PC-9 (cell line): ENCODE measurements around the gene PDLIM5. TPM values are rescaled to one million over a fixed set of nuclear protein-coding genes. Genes with fewer than 3 reads are reported as not detected.

ENCODE experiments used
- BruUV-seq: library from RNA; stranded (reverse); fragments of 400-500 nt; replicated peaks from 2 replicates; lab custom pipeline; 2021; lab: Mats Ljungman, UMichigan
- CTCF ChIA-PET: fragments of 300-600 bp; sonication (Branson Sonifier 250); formaldehyde crosslinking; loops from one replicate; lab custom pipeline; 2022; ENCODE audit warnings: antibody characterized with exemption; lab: Charles Lee
- POLR2A ChIA-PET: fragments of 300-600 bp; sonication (Branson Sonifier 250); formaldehyde crosslinking; loops from one replicate; lab custom pipeline; 2022; ENCODE audit warnings: antibody characterized with exemption; ENCODE audit not compliant: unreplicated experiment; lab: Charles Lee
- DNase-seq, 2 experiments: peaks; one replicate each; pipeline versions ENCODE4 v3.0.0 to v3.0.0-alpha.2; 2015 to 2022; ENCODE audit warnings: mixed read lengths in 1 of 2
- H2AFZ ChIP-seq: fragments of 200-600 bp; sonication (generic); 2 replicates; pipeline ENCODE4 v1.8.1; 2017; ENCODE audit warnings: antibody characterized with exemption
- H3F3A ChIP-seq: fragments of 200-600 bp; sonication (generic); 2 replicates; pipeline ENCODE4 v1.8.1; 2017; ENCODE audit warnings: antibody characterized with exemption, mild to moderate bottlenecking, low read depth; ENCODE audit not compliant: insufficient read depth
- H3K27ac ChIP-seq: fragments of 200-600 bp; sonication (generic); 2 replicates; pipeline ENCODE4 v1.6.1; 2016; ENCODE audit warnings: mixed run types
- H3K27me3 ChIP-seq: fragments of 200-600 bp; sonication (generic); 2 replicates; pipeline ENCODE4 v1.6.1; 2016; ENCODE audit warnings: low read depth, mixed run types; ENCODE audit not compliant: insufficient read depth
- H3K36me3 ChIP-seq: fragments of 200-600 bp; sonication (generic); 2 replicates; pipeline ENCODE4 v1.6.1; 2016; ENCODE audit warnings: low read depth, mixed run types
- H3K4me1 ChIP-seq: fragments of 200-600 bp; sonication (generic); replicated peaks from 2 replicates; pipeline ENCODE4 v1.6.1; 2016; ENCODE audit warnings: mixed run types; ENCODE audit not compliant: insufficient read depth
- H3K4me2 ChIP-seq: fragments of 200-600 bp; sonication (generic); 2 replicates; pipeline ENCODE4 v1.6.1; 2017; ENCODE audit warnings: mixed run types
- H3K4me3 ChIP-seq: fragments of 200-600 bp; sonication (generic); 2 replicates; pipeline ENCODE4 v1.6.1; 2016; ENCODE audit warnings: mixed run types
- H3K79me2 ChIP-seq: fragments of 200-600 bp; sonication (generic); 2 replicates; pipeline ENCODE4 v1.6.1; 2017; ENCODE audit warnings: low read depth, mixed run types
- H3K9me2 ChIP-seq: fragments of 200-600 bp; sonication (generic); 2 replicates; pipeline ENCODE4 v1.8.1; 2017; ENCODE audit warnings: mild to moderate bottlenecking; ENCODE audit not compliant: insufficient read depth
- H3K9me3 ChIP-seq: fragments of 200-600 bp; sonication (generic); 2 replicates; pipeline ENCODE4 v1.8.1; 2016; ENCODE audit warnings: low read depth; ENCODE audit not compliant: insufficient read depth
- H4K20me1 ChIP-seq: fragments of 200-600 bp; sonication (generic); 2 replicates; pipeline ENCODE4 v1.8.1; 2017; ENCODE audit not compliant: insufficient read depth
- EZH2 ChIP-seq: fragments of 200-600 bp; sonication (generic); IDR thresholded peaks from 2 replicates; pipeline ENCODE4 v1.8.0; 2017; ENCODE audit warnings: antibody characterized with exemption, low read depth
- intact Hi-C: fragments of 100-400 bp; cut with micrococcal nuclease; formaldehyde crosslinking; loops from one replicate; pipeline ENCODE4 v1.10.0; 2022; ENCODE audit not compliant: unreplicated experiment
- total RNA-seq: library from RNA; stranded (reverse); gene quantifications from 2 replicates; pipeline ENCODE4 v1.2.3, GENCODE V29; 2021
- TF ChIP-seq, protein P1 (sequence below): fragments of 200-600 bp; sonication (generic); conservative IDR thresholded peaks from 2 replicates; pipeline ENCODE4 v1.6.1; 2017; ENCODE audit warnings: mixed run types, antibody characterized with exemption, mild to moderate bottlenecking, moderate library complexity

The PDLIM5 gene
- total RNA-seq, 1 experiment from 2014 or later: 130 TPM

DNA sequence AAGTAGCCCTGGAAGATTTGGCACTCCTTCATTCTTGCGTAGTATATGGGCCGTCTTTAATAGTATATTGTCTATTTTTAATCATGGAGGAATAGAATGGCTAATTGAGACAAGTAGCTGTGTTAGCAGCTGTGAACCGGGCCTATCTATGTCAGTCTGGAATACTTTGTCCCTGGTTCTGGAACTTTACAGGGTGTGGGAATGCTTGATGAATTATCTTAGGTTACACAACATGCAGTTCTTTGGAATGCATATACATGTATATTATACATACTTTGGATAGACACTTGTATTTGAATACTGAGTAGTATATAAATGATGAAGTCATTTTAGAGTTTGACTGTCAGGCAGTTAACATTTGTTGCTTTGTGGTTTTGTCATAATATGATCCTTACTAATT lies 37.4 kb downstream of the PDLIM5 start:
- Histone ChIP-seq H3F3A (peaks cover 5% of the 10 kb centered on the region), H2AFZ (no peak overlapping the region), H4K20me1 (no peaks in the 10 kb centered on the region), H3K9me3 (no peaks in the 10 kb centered on the region), H3K27ac (no peak overlapping the region), H3K4me3 (no peak overlapping the region), H3K4me2 (no peak overlapping the region), H3K36me3 (no peaks in the 10 kb centered on the region; the same call in 1 of the 2 replicates), H3K9me2 (no peaks in the 10 kb centered on the region), H3K79me2 (peaks cover 14% of the 10 kb centered on the region), H3K27me3 (no peaks in the 10 kb centered on the region), H3K4me1 (no peaks in the 10 kb centered on the region)
- no peak for DNase-seq
- TF ChIP-seq EZH2: no peak
- TF ChIP-seq, protein P1, sequence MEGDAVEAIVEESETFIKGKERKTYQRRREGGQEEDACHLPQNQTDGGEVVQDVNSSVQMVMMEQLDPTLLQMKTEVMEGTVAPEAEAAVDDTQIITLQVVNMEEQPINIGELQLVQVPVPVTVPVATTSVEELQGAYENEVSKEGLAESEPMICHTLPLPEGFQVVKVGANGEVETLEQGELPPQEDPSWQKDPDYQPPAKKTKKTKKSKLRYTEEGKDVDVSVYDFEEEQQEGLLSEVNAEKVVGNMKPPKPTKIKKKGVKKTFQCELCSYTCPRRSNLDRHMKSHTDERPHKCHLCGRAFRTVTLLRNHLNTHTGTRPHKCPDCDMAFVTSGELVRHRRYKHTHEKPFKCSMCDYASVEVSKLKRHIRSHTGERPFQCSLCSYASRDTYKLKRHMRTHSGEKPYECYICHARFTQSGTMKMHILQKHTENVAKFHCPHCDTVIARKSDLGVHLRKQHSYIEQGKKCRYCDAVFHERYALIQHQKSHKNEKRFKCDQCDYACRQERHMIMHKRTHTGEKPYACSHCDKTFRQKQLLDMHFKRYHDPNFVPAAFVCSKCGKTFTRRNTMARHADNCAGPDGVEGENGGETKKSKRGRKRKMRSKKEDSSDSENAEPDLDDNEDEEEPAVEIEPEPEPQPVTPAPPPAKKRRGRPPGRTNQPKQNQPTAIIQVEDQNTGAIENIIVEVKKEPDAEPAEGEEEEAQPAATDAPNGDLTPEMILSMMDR: no peak
- POLR2A ChIA-PET: no interaction called here
- intact Hi-C loops: no loop called here
- CTCF ChIA-PET: no interaction called here
- no TSS peak for BruUV-seq

DNA sequence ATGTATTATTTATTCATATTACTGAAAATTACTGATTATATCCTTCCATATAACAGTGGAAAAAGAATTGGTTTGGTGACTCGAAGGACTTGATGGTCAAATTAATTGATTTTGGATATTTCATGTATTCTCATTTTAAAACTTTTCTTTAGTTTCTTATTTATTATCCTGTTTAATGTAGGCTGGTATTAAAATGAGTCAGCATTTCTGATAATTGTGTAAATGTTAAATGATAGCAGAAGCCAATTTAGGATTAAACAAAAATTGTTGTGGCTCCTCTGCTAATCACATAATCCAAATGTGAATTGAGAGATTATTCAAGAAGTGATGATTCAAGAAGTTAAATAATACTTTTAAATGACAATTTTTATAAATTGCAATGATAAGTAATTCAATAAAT lies 38.7 kb downstream of the PDLIM5 start:
- H3K4me1 ChIP-seq: no peaks in the 10 kb centered on the region
- no peaks in the 10 kb centered on the region for H3K36me3 ChIP-seq

DNA sequence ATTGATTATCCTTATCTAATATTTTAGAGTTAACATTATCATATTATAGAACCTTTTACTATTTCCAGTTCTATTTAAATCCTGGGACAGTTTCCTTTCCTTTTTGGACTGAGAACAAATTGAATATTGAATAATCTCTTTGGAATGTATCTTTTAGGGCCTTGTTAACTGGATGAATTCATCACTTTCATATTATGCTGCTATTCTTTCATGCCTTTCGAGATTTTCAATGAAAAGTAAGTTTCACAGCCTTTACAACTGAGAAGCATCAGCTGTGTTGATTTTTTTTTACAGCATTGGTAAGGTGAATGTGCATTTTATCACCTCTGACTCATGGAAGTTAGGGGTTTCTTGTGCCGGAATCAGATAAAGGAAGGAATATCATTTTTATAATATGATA lies 39.6 kb downstream of the PDLIM5 start:
- intact Hi-C loops: no loop called here
- Histone ChIP-seq H3K4me1 (no peaks in the 10 kb centered on the region), H3K9me3 (no peaks in the 10 kb centered on the region), H3K36me3 (no peaks in the 10 kb centered on the region), H3K4me3 (no peak overlapping the region), H3K27me3 (no peaks in the 10 kb centered on the region), H3K27ac (no peak overlapping the region), H3K9me2 (no peaks in the 10 kb centered on the region), H3K79me2 (peaks cover 10% of the 10 kb centered on the region), H3K4me2 (no peak overlapping the region), H3F3A (peaks cover 5% of the 10 kb centered on the region), H2AFZ (no peak overlapping the region), H4K20me1 (no peaks in the 10 kb centered on the region)
- BruUV-seq: no TSS peak
- ChIA-PET POLR2A (interaction anchor here (0.6 kb wide), 1 partner anchor 40 kb away, joined by 3 read pairs; no protein-coding TSS in a partner anchor), CTCF (no interaction called here)
- TF ChIP-seq, protein P1: no peak
- TF ChIP-seq EZH2: no peak
- no peak for DNase-seq

More for the DNA sequence above, 38.7 kb downstream of the PDLIM5 start:
- Histone ChIP-seq H3K27ac (no peak overlapping the region), H3K4me2 (no peak overlapping the region), H3K9me3 (no peaks in the 10 kb centered on the region), H3K27me3 (no peaks in the 10 kb centered on the region), H4K20me1 (no peaks in the 10 kb centered on the region), H3F3A (peaks cover 5% of the 10 kb centered on the region), H3K9me2 (no peaks in the 10 kb centered on the region), H3K79me2 (peaks cover 14% of the 10 kb centered on the region), H3K4me3 (no peak overlapping the region), H2AFZ (no peak overlapping the region)
- no TSS peak for BruUV-seq
- no peak for DNase-seq
- TF ChIP-seq EZH2: no peak
- TF ChIP-seq, protein P1: no peak
- ChIA-PET CTCF (no interaction called here), POLR2A (interaction anchor here (0.6 kb wide), 1 partner anchor 39 kb away, joined by 3 read pairs; no protein-coding TSS in a partner anchor)
- intact Hi-C loops: no loop called here
